B cell (primary cell): ENCODE data around the gene TINAGL1. TPM values are rescaled to one million over a fixed set of nuclear protein-coding genes. Genes with fewer than 3 reads are reported as not detected.

Source experiments
- ATAC-seq: fragments of 200-7000 bp; cut with Tn5 transposase; one replicate; pipeline ENCODE4 v1.10.0; 2021; ENCODE audit warnings: low read depth, mild to moderate bottlenecking, moderate number of reproducible peaks, moderate library complexity
- CTCF ChIA-PET: fragments of 350-600 bp; sonication (Branson Sonifier 250); formaldehyde crosslinking; loops from one replicate; lab custom pipeline; 2021; ENCODE audit warnings: antibody characterized with exemption, inconsistent platforms; lab: Charles Lee
- POLR2A ChIA-PET: fragments of 350-600 bp; sonication (Branson Sonifier 250); formaldehyde crosslinking; loops from one replicate; lab custom pipeline; 2021; ENCODE audit warnings: antibody characterized with exemption; lab: Charles Lee
- DNase-seq: peaks from one replicate; pipeline ENCODE4 v3.0.0; 2013
- H2AFZ ChIP-seq: 2 replicates; pipeline ENCODE4 v1.6.1; 2012; ENCODE audit warnings: mild to moderate bottlenecking, low read depth, low read length; ENCODE audit not compliant: insufficient read depth, poor library complexity, severe bottlenecking
- H3K27ac ChIP-seq, 2 donors: 1 replicate in 1 of 2; 2 replicates in 1 of 2; pipeline ENCODE4 v1.5.1; 2012 to 2013; ENCODE audit warnings: low read length in 2 of 2, mild to moderate bottlenecking in 2 of 2, moderate library complexity in 1 of 2
- H3K27me3 ChIP-seq, 4 experiments: fragments of 200-600 bp in 1 of 4; sonication (generic) in 1 of 4; replicated peaks in 1 of 4; 1 replicate in 2 of 4; 2 replicates in 2 of 4; pipeline versions ENCODE4 v1.6.1 to v1.7.0; 2013 to 2016; ENCODE audit warnings: low read length in 3 of 4, mild to moderate bottlenecking in 2 of 4, mixed read lengths in 1 of 4, moderate library complexity in 1 of 4; ENCODE audit not compliant: insufficient read depth in 4 of 4, control insufficient read depth in 3 of 4; ENCODE audit errors: control extremely low read depth in 1 of 4
- H3K36me3 ChIP-seq, 2 experiments: replicated peaks in 1 of 2; 1 replicate in 1 of 2; 2 replicates in 1 of 2; pipeline versions ENCODE4 v1.6.1 to v1.7.1; 2013; ENCODE audit warnings: low read length in 1 of 2; ENCODE audit not compliant: insufficient read depth in 2 of 2, control insufficient read depth in 1 of 2; ENCODE audit errors: control extremely low read depth in 1 of 2, extremely low read depth in 1 of 2
- H3K4me1 ChIP-seq, 2 donors: fragments of 200-600 bp in 1 of 2; sonication (generic) in 1 of 2; 1 replicate in 1 of 2; 2 replicates in 1 of 2; pipeline versions ENCODE4 v1.5.1 to v1.6.1; 2013 to 2017; ENCODE audit warnings: low read length in 2 of 2; ENCODE audit not compliant: control insufficient read depth in 2 of 2, insufficient read depth in 2 of 2
- H3K4me2 ChIP-seq: replicated peaks from 2 replicates; pipeline ENCODE3; 2012; ENCODE audit warnings: mild to moderate bottlenecking, low read depth, low read length; ENCODE audit not compliant: poor library complexity, severe bottlenecking
- H3K4me3 ChIP-seq, 5 experiments: fragments of 200-600 bp in 1 of 5; sonication (generic) in 1 of 5; 1 replicate in 3 of 5; 2 replicates in 2 of 5; pipeline versions ENCODE4 v1.5.1 to v1.7.0; 2011 to 2016; ENCODE audit warnings: low read length in 4 of 5, mild to moderate bottlenecking in 4 of 5, low read depth in 2 of 5, control low read depth in 1 of 5, moderate library complexity in 1 of 5; ENCODE audit not compliant: insufficient read depth in 1 of 5; ENCODE audit errors: control extremely low read depth in 1 of 5, extremely low read depth in 1 of 5
- H3K79me2 ChIP-seq: fragments of 200-600 bp; sonication (generic); one replicate; pipeline ENCODE4 v1.6.0; 2016; ENCODE audit warnings: low read length; ENCODE audit not compliant: control insufficient read depth, insufficient read depth
- H3K9ac ChIP-seq: fragments of 200-600 bp; sonication (generic); 2 replicates; pipeline ENCODE4 v1.6.1; 2017; ENCODE audit warnings: mild to moderate bottlenecking, low read length, moderate library complexity
- H3K9me3 ChIP-seq, 3 donors: one replicate each; pipeline versions ENCODE4 v1.6.1 to v1.7.1; 2013; ENCODE audit warnings: low read length in 2 of 3; ENCODE audit not compliant: control insufficient read depth in 2 of 3, insufficient read depth in 1 of 3; ENCODE audit errors: control extremely low read depth in 1 of 3
- H4K20me1 ChIP-seq: 2 replicates; pipeline ENCODE4 v1.6.0; 2012; ENCODE audit warnings: mild to moderate bottlenecking, low read length; ENCODE audit not compliant: insufficient read depth, control insufficient read depth, poor library complexity, severe bottlenecking
- H3K27ac Mint-ChIP-seq: one replicate; pipeline ENCODE4 v1.8.0; 2021; ENCODE audit warnings: mixed read lengths
- H3K27me3 Mint-ChIP-seq: one replicate; pipeline ENCODE4 v1.8.0; 2021; ENCODE audit warnings: mixed read lengths
- H3K4me1 Mint-ChIP-seq: one replicate; pipeline ENCODE4 v1.8.0; 2021; ENCODE audit warnings: mixed read lengths
- H3K4me3 Mint-ChIP-seq: one replicate; pipeline ENCODE4 v1.8.0; 2021; ENCODE audit warnings: mixed read lengths
- H3K9me3 Mint-ChIP-seq: one replicate; pipeline ENCODE4 v1.8.0; 2022; ENCODE audit warnings: mixed read lengths; ENCODE audit not compliant: insufficient read depth
- EZH2 ChIP-seq: IDR thresholded peaks from 2 replicates; pipeline ENCODE4 v1.6.1; 2012; ENCODE audit warnings: borderline replicate concordance, low read depth, mild to moderate bottlenecking, moderate library complexity, low read length; ENCODE audit not compliant: insufficient read depth, poor library complexity, severe bottlenecking
- WGBS: methylation state at CpG from one replicate; pipeline ENCODE4 v1.1.5; 2013; ENCODE audit warnings: missing lambda C conversion rate; ENCODE audit not compliant: insufficient coverage; 5-methylcytosine and 5-hydroxymethylcytosine counted together
- intact Hi-C: fragments of 100-400 bp; cut with micrococcal nuclease; formaldehyde crosslinking; loops from one replicate; pipeline ENCODE4 v1.10.0; 2022
- polyA plus RNA-seq: library from polyadenylated mRNA; depleted of rRNA; stranded (reverse); fragments of >200 nt; gene quantifications from 2 replicates; pipeline ENCODE4 v1.2.3, GENCODE V29; 2012
- total RNA-seq, 2 donors: library from RNA; stranded (reverse); fragments of 120-200 nt in 1 of 2; gene quantifications; 1 replicate in 1 of 2; 2 replicates in 1 of 2; pipeline versions ENCODE4 v1.2.3 to v1.2.4, GENCODE V29; 2013 to 2022
- TF ChIP-seq, protein P1 (sequence below): fragments of 200-600 bp; IDR thresholded peaks from one replicate; pipeline ENCODE4 v1.8.0; 2022; ENCODE audit warnings: antibody characterized with exemption, mild to moderate bottlenecking

The TINAGL1 gene
- total and polyA plus RNA-seq, 2 donors (not counting 1 experiment from before 2014, with no cell fraction given) = not detected

DNA sequence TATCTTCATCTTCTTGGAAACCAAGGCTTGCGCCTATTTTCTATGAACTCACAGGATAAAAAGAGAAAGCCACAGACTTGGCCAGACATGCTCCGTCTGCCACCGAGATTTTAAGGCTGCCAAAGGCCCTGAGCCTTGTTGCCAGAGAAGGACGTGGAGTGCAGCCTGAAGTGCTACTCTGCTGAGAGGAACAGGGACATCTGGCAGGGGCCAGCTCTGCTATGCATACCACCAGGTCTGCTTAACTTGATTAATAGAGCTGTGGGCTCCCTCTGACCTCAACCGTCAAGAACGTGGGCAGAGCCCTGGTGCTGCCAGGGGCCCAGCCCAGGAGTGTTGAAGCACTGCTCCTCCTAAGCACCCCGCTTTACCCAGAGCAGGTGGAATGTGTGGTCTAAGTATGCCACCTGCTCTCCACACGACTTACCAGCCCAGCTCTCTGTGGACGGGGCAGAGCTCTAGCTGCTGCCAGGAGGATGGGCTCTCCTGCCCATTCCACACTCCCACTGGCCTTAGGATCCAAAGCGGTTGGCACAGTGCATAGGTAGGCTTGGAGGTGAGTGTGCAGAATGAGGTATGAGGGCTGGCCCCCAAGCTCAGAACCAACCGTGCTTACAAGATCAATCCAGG, 51.7 kb downstream of the TINAGL1 start:
- Histone ChIP-seq H3K79me2 (no peaks in the 10 kb centered on the region), H3K4me3 (no peak overlapping the region), H3K9ac (no peak overlapping the region), H3K4me2 (no peak overlapping the region), H3K27me3 (no peaks in the 10 kb centered on the region), H3K36me3 (peaks cover 0 to 52% of the 10 kb centered on the region in 2 experiments), H3K27ac (no peak overlapping the region), H3K9me3 (no peaks in the 10 kb centered on the region), H3K4me1 (no peaks in the 10 kb centered on the region), H2AFZ (no peak overlapping the region), H4K20me1 (no peaks in the 10 kb centered on the region)
- Mint-ChIP-seq H3K9me3 (no peaks in the 10 kb centered on the region), H3K27ac (no peak overlapping the region), H3K4me3 (no peak overlapping the region), H3K27me3 (no peaks in the 10 kb centered on the region), H3K4me1 (peaks cover 2% of the 10 kb centered on the region)
- WGBS = 84% methylated on average over 7 of the region's 11 CpGs
- ChIA-PET POLR2A (no interaction called here), CTCF (interaction anchor here (0.6 to 1.5 kb wide), 2 partner anchors 9 to 460 kb away, joined by 3 to 4 read pairs; no protein-coding TSS in a partner anchor)
- ATAC-seq (no peak), DNase-seq (no peak)
- TF ChIP-seq EZH2 = no peak
- TF ChIP-seq, protein P1, sequence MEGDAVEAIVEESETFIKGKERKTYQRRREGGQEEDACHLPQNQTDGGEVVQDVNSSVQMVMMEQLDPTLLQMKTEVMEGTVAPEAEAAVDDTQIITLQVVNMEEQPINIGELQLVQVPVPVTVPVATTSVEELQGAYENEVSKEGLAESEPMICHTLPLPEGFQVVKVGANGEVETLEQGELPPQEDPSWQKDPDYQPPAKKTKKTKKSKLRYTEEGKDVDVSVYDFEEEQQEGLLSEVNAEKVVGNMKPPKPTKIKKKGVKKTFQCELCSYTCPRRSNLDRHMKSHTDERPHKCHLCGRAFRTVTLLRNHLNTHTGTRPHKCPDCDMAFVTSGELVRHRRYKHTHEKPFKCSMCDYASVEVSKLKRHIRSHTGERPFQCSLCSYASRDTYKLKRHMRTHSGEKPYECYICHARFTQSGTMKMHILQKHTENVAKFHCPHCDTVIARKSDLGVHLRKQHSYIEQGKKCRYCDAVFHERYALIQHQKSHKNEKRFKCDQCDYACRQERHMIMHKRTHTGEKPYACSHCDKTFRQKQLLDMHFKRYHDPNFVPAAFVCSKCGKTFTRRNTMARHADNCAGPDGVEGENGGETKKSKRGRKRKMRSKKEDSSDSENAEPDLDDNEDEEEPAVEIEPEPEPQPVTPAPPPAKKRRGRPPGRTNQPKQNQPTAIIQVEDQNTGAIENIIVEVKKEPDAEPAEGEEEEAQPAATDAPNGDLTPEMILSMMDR = no peak
- intact Hi-C loops = no loop called here

DNA sequence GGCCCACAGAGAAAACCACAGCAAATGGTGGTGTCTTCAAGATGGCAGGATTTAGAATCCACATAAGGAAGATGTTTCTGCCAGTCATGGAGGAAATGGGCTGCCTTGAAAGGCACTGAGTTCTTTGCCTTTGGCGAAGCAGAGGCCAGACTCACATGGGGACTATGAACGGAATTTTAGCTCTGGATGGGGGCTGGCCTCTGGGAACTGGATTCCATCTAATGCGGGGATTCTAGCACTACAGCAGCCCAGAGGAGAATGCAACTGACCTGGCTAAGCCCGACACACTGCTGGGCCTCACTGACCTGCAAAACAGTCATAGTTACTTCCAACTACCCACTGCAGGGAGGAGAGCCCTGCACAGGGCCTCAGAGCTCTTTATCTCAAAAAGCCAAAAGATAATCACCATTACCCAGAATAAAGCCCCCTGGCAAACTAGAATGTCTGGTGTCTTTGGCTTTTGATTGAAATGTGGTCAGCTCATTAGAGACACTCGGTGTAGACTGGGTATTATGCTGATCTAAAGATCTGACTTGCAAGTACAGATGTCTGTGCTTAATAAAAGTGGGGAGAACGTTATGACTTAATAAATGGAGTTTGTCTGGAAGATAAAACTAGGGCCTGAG, 52.7 kb downstream of the TINAGL1 start:
- no peaks in the 10 kb centered on the region for H3K79me2 ChIP-seq
- no peaks in the 10 kb centered on the region for H3K9me3 ChIP-seq
- no peak overlapping the region for H2AFZ ChIP-seq
- H3K4me1 Mint-ChIP-seq = peaks cover 2% of the 10 kb centered on the region
- H3K4me3 ChIP-seq = no peak overlapping the region
- H3K27me3 ChIP-seq = no peaks in the 10 kb centered on the region
- no peak overlapping the region for H3K4me3 Mint-ChIP-seq
- peaks cover 0 to 58% of the 10 kb centered on the region in 2 experiments for H3K36me3 ChIP-seq
- DNase-seq (no peak), ATAC-seq (no peak)
- H3K9me3 Mint-ChIP-seq = no peaks in the 10 kb centered on the region
- no peak overlapping the region for H3K27ac Mint-ChIP-seq
- intact Hi-C loops = no loop called here
- no peaks in the 10 kb centered on the region for H4K20me1 ChIP-seq
- CTCF ChIA-PET = interaction anchor here (0.8 to 1.1 kb wide), 2 partner anchors 10 to 160 kb away, joined by 3 to 5 read pairs; no protein-coding TSS in a partner anchor
- TF ChIP-seq EZH2 = no peak
- TF ChIP-seq, protein P1 = no peak
- no peak overlapping the region for H3K9ac ChIP-seq
- no peak overlapping the region for H3K27ac ChIP-seq
- POLR2A ChIA-PET = no interaction called here
- WGBS = 97% methylated on average over 6 of the region's 6 CpGs
- H3K27me3 Mint-ChIP-seq = no peaks in the 10 kb centered on the region
- H3K4me1 ChIP-seq = no peaks in the 10 kb centered on the region
- H3K4me2 ChIP-seq = no peak overlapping the region
